Spleen (tissue), 7 donors: ENCODE measurements around the gene MFAP5.

Source experiments
- POLR2AphosphoS5 ChIP-seq, 3 donors: sonication (generic); formaldehyde crosslinking; IDR thresholded peaks; one replicate each; pipeline ENCODE4 v1.5.1; 2017; ENCODE audit warnings: antibody characterized with exemption in 3 of 3
- TF ChIP-seq, protein P1 (sequence below), 11 experiments: fragments of 200-600 bp in 7 of 11; fragments of 450-650 bp in 4 of 11; sonication (generic) in 4 of 11; IDR thresholded peaks in 8 of 11; conservative IDR thresholded peaks in 3 of 11; 1 replicate in 7 of 11; 2 replicates in 4 of 11; pipeline versions ENCODE4 v1.4.0 to v1.8.0; 2016 to 2021; ENCODE audit warnings: antibody characterized with exemption in 11 of 11, inconsistent platforms in 4 of 11, mild to moderate bottlenecking in 1 of 11
- donor health status: DM: no; HTN: no; CAD: no; lungs with moderate emphysema.
- donor health status: DM: no; HTN: no; CAD: no.
- donor health status: DM: no; HTN: no; CAD: no.

DNA sequence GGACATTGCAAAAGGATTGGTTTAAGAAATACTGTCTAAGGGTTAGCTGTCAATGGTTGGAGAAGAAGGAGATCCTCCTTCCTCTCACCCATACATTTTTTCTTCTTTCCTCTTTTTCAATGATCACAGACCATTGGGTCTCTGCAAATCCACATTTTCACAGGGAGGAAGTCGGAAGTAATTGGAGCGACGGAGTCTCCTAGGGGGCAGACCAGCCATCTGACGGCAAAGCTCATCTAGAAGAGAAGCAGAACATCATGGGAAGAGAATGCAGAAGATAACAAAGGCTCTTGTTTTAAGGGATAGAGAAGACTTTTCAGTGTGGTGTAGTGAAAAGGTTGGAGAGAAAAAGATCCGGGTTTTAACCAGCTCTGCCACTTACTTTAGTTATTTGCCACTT is 14.7 kb downstream of the MFAP5 start:
- TF ChIP-seq, protein P1, sequence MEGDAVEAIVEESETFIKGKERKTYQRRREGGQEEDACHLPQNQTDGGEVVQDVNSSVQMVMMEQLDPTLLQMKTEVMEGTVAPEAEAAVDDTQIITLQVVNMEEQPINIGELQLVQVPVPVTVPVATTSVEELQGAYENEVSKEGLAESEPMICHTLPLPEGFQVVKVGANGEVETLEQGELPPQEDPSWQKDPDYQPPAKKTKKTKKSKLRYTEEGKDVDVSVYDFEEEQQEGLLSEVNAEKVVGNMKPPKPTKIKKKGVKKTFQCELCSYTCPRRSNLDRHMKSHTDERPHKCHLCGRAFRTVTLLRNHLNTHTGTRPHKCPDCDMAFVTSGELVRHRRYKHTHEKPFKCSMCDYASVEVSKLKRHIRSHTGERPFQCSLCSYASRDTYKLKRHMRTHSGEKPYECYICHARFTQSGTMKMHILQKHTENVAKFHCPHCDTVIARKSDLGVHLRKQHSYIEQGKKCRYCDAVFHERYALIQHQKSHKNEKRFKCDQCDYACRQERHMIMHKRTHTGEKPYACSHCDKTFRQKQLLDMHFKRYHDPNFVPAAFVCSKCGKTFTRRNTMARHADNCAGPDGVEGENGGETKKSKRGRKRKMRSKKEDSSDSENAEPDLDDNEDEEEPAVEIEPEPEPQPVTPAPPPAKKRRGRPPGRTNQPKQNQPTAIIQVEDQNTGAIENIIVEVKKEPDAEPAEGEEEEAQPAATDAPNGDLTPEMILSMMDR (IDR thresholded peaks at IDR 0.05 in 8 of 11, conservative IDR thresholded peaks at IDR 0.05 in 3 of 11) = no peak
- no peak for TF ChIP-seq POLR2AphosphoS5 (IDR thresholded peaks at IDR 0.05)
